ENCODE data around the gene NCAPH2.

- TF ChIP-seq ZFP30 (CRISPR knock-in tag; IDR thresholded peaks at IDR 0.05) (no peak), SNAI2 (CRISPR knock-in tag; IDR thresholded peaks at IDR 0.05) (no peak), CSDC2 (CRISPR knock-in tag; IDR thresholded peaks at IDR 0.05) (no peak), PATZ1 (CRISPR knock-in tag; IDR thresholded peaks at IDR 0.05; ENCODE audit: borderline replicate concordance) (no peak), ZNF70 (CRISPR knock-in tag; IDR thresholded peaks at IDR 0.05) (no peak), ZNF565 (CRISPR knock-in tag; conservative IDR thresholded peaks at IDR 0.05; ENCODE audit: low read depth) (no peak), RARB (CRISPR knock-in tag; IDR thresholded peaks at IDR 0.05) (no peak), TSHZ2 (CRISPR knock-in tag; IDR thresholded peaks at IDR 0.05) (no peak), TOX (CRISPR knock-in tag; IDR thresholded peaks at IDR 0.05; ENCODE audit: borderline replicate concordance) (no peak)
- TF ChIP-seq, protein P1, sequence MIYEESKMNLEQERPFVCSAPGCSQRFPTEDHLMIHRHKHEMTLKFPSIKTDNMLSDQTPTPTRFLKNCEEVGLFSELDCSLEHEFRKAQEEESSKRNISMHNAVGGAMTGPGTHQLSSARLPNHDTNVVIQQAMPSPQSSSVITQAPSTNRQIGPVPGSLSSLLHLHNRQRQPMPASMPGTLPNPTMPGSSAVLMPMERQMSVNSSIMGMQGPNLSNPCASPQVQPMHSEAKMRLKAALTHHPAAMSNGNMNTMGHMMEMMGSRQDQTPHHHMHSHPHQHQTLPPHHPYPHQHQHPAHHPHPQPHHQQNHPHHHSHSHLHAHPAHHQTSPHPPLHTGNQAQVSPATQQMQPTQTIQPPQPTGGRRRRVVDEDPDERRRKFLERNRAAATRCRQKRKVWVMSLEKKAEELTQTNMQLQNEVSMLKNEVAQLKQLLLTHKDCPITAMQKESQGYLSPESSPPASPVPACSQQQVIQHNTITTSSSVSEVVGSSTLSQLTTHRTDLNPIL (CRISPR knock-in tag; IDR thresholded peaks at IDR 0.05; ENCODE audit: low read depth) = no peak
Observed at GRCh38 chr22:50485221-50486131, 22.5 kb upstream of the NCAPH2 start.

Measured in SK-N-SH treated with all-trans-retinoic acid at 6 μM for 48 hours (cell line).